ENCODE measurements around the gene ST8SIA4.

DNA sequence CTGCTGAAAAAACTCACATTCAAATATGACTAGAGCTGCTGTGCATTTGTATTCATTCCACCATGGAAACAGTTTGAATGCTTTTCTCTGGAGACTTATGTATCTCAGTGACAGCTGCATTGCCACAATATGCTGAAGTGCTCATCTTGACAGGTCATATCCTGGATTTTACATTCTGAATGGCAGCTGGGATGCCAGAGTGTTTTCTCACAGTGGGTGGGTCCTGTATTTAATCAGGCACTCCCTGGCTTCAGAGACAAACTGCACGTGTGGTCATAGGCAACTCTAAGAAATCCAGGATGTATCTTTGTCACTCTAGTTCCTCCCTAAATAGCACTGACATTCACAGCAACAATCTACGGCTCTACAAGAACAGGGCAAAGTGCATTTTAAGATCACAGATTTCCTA, 75.6 kb downstream of the ST8SIA4 start:
- TF ChIP-seq, protein P1, sequence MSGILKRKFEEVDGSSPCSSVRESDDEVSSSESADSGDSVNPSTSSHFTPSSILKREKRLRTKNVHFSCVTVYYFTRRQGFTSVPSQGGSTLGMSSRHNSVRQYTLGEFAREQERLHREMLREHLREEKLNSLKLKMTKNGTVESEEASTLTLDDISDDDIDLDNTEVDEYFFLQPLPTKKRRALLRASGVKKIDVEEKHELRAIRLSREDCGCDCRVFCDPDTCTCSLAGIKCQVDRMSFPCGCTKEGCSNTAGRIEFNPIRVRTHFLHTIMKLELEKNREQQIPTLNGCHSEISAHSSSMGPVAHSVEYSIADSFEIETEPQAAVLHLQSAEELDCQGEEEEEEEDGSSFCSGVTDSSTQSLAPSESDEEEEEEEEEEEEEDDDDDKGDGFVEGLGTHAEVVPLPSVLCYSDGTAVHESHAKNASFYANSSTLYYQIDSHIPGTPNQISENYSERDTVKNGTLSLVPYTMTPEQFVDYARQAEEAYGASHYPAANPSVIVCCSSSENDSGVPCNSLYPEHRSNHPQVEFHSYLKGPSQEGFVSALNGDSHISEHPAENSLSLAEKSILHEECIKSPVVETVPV (CRISPR knock-in tag; IDR thresholded peaks at IDR 0.05), result no peak
- TF ChIP-seq BACH2 (CRISPR knock-in tag; IDR thresholded peaks at IDR 0.05; ENCODE audit: borderline replicate concordance) (no peak), ZFP3 (CRISPR knock-in tag; IDR thresholded peaks at IDR 0.05) (no peak), ZFP30 (CRISPR knock-in tag; IDR thresholded peaks at IDR 0.05) (no peak), OSR1 (CRISPR knock-in tag; IDR thresholded peaks at IDR 0.05) (no peak)
- TF ChIP-seq, protein P2, sequence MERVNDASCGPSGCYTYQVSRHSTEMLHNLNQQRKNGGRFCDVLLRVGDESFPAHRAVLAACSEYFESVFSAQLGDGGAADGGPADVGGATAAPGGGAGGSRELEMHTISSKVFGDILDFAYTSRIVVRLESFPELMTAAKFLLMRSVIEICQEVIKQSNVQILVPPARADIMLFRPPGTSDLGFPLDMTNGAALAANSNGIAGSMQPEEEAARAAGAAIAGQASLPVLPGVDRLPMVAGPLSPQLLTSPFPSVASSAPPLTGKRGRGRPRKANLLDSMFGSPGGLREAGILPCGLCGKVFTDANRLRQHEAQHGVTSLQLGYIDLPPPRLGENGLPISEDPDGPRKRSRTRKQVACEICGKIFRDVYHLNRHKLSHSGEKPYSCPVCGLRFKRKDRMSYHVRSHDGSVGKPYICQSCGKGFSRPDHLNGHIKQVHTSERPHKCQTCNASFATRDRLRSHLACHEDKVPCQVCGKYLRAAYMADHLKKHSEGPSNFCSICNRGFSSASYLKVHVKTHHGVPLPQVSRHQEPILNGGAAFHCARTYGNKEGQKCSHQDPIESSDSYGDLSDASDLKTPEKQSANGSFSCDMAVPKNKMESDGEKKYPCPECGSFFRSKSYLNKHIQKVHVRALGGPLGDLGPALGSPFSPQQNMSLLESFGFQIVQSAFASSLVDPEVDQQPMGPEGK (CRISPR knock-in tag; IDR thresholded peaks at IDR 0.05; ENCODE audit: borderline replicate concordance), result no peak

All from SK-N-SH treated with all-trans-retinoic acid at 6 μM for 48 hours (cell line).